ENCODE measurements around the gene NKIRAS2.

NKIRAS2 gene

GRCh38 chr17:41987642-41988041 is 32.2 kb upstream of the NKIRAS2 start (continued):
- TF ChIP-seq GLIS1 (tag by site-specific recombination; IDR thresholded peaks at IDR 0.05) (peak; percentile 65), ZNF138 (tag by site-specific recombination; IDR thresholded peaks at IDR 0.05; ENCODE audit: borderline replicate concordance) (no peak), ZNF211 (tag by site-specific recombination; IDR thresholded peaks at IDR 0.05; ENCODE audit: low read depth) (no peak)

GRCh38 chr17:41988418-41988817 is 31.5 kb upstream of the NKIRAS2 start:
- no peaks in the 10 kb centered on the region for H3K4me1 ChIP-seq (ENCODE audit: control insufficient read depth, insufficient read depth, low read length)
- ChIA-PET CTCF (interaction anchor here (0.6 to 1.0 kb wide), 4 partner anchors 12 to 79 kb away, joined by 3 to 5 read pairs (median 3); no protein-coding TSS in a partner anchor), POLR2A (no interaction called here)
- TF ChIP-seq ZNF510 (tag by site-specific recombination; IDR thresholded peaks at IDR 0.05; ENCODE audit: insufficient replicate concordance) (no peak), PRDM1 (tag by site-specific recombination; IDR thresholded peaks at IDR 0.05) (peak; percentile 57; the same call in 1 of the 2 replicates)
- H3K36me3 ChIP-seq (ENCODE audit: control insufficient read depth in 2 of 2, insufficient read depth in 1 of 2, low read length in 2 of 2): peaks cover 90 to 98% of the 10 kb centered on the region in 2 experiments
- no peak overlapping the region for H3K27ac ChIP-seq (ENCODE audit: extremely low read depth, low read depth, low read length)
- H3K4me3 ChIP-seq (ENCODE audit: low read depth, low read length): no peak overlapping the region
- no peaks in the 10 kb centered on the region for H3K9me3 ChIP-seq (ENCODE audit: control insufficient read depth, insufficient read depth, low read depth, low read length)

- Histone ChIP-seq H3K27ac (ENCODE audit: extremely low read depth, low read depth, low read length) (no peak overlapping the region), H3K36me3 (ENCODE audit: control insufficient read depth in 2 of 2, insufficient read depth in 1 of 2, low read length in 2 of 2) (peaks cover 91 to 96% of the 10 kb centered on the region in 2 experiments), H3K9me3 (ENCODE audit: control insufficient read depth, insufficient read depth, low read depth, low read length) (no peaks in the 10 kb centered on the region), H3K4me1 (ENCODE audit: control insufficient read depth, insufficient read depth, low read length) (no peaks in the 10 kb centered on the region), H3K4me3 (ENCODE audit: low read depth, low read length) (no peak overlapping the region)
- POLR2A ChIA-PET: no interaction called here
- CTCF ChIA-PET: interaction anchor here (0.6 to 1.4 kb wide), 3 partner anchors 30 to 191 kb away, joined by 3 to 5 read pairs (median 4); partner anchors contain the start of gene NKIRAS2
- TF ChIP-seq ZNF157 (tag by site-specific recombination; IDR thresholded peaks at IDR 0.05): no peak
- TF ChIP-seq ZBTB49 (tag by site-specific recombination; IDR thresholded peaks at IDR 0.05; ENCODE audit: low read depth): no peak
- TF ChIP-seq GLI4 (tag by site-specific recombination; IDR thresholded peaks at IDR 0.05): no peak
- TF ChIP-seq ZNF174 (tag by site-specific recombination; IDR thresholded peaks at IDR 0.05): no peak
- no peak for TF ChIP-seq HOXD13 (CRISPR knock-in tag; IDR thresholded peaks at IDR 0.05; ENCODE audit: borderline replicate concordance)
- no peak for TF ChIP-seq ZIC2 (tag by site-specific recombination; IDR thresholded peaks at IDR 0.05)
- TF ChIP-seq ZNF529 (tag by site-specific recombination; IDR thresholded peaks at IDR 0.05; ENCODE audit: insufficient replicate concordance): no peak
- TF ChIP-seq ZNF555 (tag by site-specific recombination; conservative IDR thresholded peaks at IDR 0.05): no peak
Measured at GRCh38 chr17:41989702-41990419, 30.0 kb upstream of the NKIRAS2 start.

- ChIA-PET CTCF (interaction anchor here (1.0 to 2.2 kb wide), 2 partner anchors 30 to 126 kb away, joined by 3 to 9 read pairs; no protein-coding TSS in a partner anchor), POLR2A (interaction anchor here (0.6 to 1.1 kb wide), 3 partner anchors 13 to 25 kb away, joined by 3 to 6 read pairs (median 4); partner anchors contain the start of gene DNAJC7)
- H3K4me3 ChIP-seq (ENCODE audit: low read depth, low read length): no peak overlapping the region
- TF ChIP-seq ZNF510 (tag by site-specific recombination; IDR thresholded peaks at IDR 0.05; ENCODE audit: insufficient replicate concordance) (no peak), OVOL3 (tag by site-specific recombination; IDR thresholded peaks at IDR 0.05) (no peak), MYNN (tag by site-specific recombination; IDR thresholded peaks at IDR 0.05; ENCODE audit: borderline replicate concordance) (no peak), BCL11A (tag by site-specific recombination; IDR thresholded peaks at IDR 0.05; ENCODE audit: low read depth) (no peak), ZNF677 (tag by site-specific recombination; IDR thresholded peaks at IDR 0.05) (no peak), ZSCAN18 (tag by site-specific recombination; IDR thresholded peaks at IDR 0.05) (no peak), ZNF10 (tag by site-specific recombination; IDR thresholded peaks at IDR 0.05) (no peak), ZFHX2 (tag by site-specific recombination; conservative IDR thresholded peaks at IDR 0.05) (no peak), ZNF311 (tag by site-specific recombination; IDR thresholded peaks at IDR 0.05; ENCODE audit: borderline replicate concordance) (no peak), ZFP37 (tag by site-specific recombination; IDR thresholded peaks at IDR 0.05) (no peak), ZNF654 (tag by site-specific recombination; IDR thresholded peaks at IDR 0.05; ENCODE audit: low read depth) (no peak), ZNF548 (tag by site-specific recombination; IDR thresholded peaks at IDR 0.05) (no peak)
- no peak overlapping the region for H3K27ac ChIP-seq (ENCODE audit: extremely low read depth, low read depth, low read length)
- H3K9me3 ChIP-seq (ENCODE audit: control insufficient read depth, insufficient read depth, low read depth, low read length): no peaks in the 10 kb centered on the region
- peaks cover 91 to 96% of the 10 kb centered on the region in 2 experiments for H3K36me3 ChIP-seq (ENCODE audit: control insufficient read depth in 2 of 2, insufficient read depth in 1 of 2, low read length in 2 of 2)
- H3K4me1 ChIP-seq (ENCODE audit: control insufficient read depth, insufficient read depth, low read length): no peaks in the 10 kb centered on the region
Measured at GRCh38 chr17:41992576-41992975, 27.3 kb upstream of the NKIRAS2 start.

Data from HEK293 (cell line).